GM15510 (cell line): ENCODE results near the gene GABRB3.

Source experiments
- POLR2A ChIP-seq: IDR thresholded peaks from 3 replicates; pipeline ENCODE4 v1.6.1; 2011; ENCODE audit warnings: borderline replicate concordance; ENCODE audit not compliant: insufficient read length; ENCODE audit errors: extremely low read depth

The GABRB3 gene

DNA sequence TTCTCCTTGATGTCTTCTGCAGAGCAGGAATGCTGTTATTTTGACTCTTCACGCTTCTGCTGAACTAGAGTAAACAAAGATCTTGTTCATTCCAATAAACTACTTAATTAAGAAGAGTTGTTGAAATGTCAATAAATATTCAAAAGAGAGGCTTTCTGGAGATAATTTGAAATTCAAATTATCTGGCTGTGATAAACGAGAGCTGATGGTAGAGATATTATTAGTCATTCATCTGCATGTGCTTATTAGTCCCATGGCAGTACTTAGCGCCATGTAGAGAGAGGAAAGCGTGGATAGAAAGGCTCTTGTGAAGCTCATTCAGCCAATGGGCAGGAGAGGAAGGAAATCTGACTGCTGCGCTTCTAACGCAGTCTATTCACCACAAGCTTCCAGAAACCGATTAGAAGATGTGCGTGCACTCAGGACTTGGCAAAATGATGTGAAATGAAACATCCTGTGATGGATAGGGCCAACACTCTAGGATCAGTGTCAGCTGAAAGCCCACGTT is 251.1 kb downstream of the GABRB3 start:
- TF ChIP-seq POLR2A, result no peak

DNA sequence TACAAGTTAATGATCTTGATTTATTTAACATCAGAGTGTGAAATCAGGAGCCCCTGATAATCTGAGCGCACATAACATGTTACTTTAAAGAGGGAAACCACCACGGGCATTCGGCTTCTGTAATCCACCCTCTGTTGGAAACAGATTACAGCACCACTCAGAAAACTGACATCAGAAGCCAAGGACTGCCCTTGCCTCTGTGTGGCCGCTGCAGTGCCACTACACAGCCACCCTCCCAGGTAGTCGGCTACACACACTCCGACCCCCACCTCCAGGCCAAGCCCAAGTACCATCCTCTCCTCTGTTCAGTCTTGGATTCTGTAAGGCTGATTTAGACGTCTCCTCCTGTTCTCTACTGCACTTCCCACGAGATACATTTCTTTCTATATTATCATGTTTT is 251.7 kb downstream of the GABRB3 start:
- no peak for TF ChIP-seq POLR2A

DNA sequence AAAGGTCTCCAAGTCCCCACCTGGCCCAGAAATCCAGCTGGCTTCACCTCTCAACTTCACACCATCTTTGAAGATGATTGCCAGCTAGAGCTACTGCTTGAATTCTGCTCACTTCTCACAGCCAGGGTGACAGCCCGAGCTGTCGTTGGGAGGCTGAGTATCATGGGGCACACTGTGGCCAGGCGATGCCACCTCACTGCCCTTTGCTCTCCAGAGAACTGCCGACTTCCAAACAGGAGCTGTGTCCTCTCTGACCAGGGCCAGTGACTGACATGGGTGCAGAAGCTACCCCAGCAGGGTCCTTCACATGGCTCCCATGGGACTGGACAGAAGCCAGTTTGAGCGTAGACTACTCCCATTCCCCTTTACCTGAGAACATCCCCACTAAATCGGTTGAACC is 254.0 kb downstream of the GABRB3 start:
- no peak for TF ChIP-seq POLR2A

- TF ChIP-seq POLR2A, result no peak
These were observed 256.5 kb downstream of the GABRB3 start for GRCh38 chr15:26516102-26516980.

- no peak for TF ChIP-seq POLR2A
These were observed 268.9 kb downstream of the GABRB3 start for GRCh38 chr15:26504009-26504408.
